ENCODE results near the gene TNIP1.

Gene TNIP1, protein sequence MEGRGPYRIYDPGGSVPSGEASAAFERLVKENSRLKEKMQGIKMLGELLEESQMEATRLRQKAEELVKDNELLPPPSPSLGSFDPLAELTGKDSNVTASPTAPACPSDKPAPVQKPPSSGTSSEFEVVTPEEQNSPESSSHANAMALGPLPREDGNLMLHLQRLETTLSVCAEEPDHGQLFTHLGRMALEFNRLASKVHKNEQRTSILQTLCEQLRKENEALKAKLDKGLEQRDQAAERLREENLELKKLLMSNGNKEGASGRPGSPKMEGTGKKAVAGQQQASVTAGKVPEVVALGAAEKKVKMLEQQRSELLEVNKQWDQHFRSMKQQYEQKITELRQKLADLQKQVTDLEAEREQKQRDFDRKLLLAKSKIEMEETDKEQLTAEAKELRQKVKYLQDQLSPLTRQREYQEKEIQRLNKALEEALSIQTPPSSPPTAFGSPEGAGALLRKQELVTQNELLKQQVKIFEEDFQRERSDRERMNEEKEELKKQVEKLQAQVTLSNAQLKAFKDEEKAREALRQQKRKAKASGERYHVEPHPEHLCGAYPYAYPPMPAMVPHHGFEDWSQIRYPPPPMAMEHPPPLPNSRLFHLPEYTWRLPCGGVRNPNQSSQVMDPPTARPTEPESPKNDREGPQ

DNA sequence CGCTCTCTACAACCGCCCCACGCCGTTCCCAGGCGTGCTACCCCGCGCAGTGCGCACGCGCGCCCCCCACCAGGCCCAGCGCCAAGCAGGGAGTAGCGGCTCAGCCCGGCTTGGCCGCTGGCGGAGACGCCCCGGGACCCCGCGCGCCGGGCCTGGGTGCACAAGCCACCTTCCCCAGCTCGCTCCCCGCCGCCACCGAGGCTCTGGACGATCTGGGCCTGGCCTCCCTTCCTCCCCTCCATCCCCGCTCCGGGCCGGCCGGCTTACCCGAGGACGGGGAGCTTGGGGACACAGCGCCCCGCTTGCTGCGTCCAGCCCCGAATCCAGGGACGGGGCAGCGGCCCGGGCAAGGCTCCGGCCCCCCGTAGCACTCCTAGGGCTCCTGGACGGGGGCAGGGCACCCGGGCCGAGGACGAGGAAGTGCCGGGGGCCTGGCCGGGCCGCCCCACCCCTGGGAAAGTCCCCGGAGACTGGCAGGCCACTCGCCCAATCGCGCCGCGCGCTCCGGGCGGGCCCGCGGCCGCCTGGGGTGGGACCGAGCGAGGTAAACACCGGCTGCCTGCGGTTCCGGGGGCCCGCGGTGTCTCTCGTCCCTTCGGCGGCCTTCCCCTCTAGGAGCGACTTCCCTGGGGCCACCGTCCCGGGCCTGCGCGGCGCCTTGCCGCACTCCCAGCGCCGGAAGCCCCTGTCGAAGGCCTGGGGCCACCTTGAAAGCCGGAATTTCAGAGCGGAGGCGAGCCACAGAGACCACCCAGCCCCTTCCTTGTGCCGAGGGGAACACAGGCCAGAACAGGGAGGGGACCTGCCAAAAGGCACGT is at the start of gene TNIP1:
Gene TNIP1, minus strand, starts transcription at position 422 of the 818 bp plus-strand sequence. CDS start 15,939 bp downstream, outside the sequence.
- peak; percentile 74 for DNase-seq (ENCODE audit: low read depth)

DNA sequence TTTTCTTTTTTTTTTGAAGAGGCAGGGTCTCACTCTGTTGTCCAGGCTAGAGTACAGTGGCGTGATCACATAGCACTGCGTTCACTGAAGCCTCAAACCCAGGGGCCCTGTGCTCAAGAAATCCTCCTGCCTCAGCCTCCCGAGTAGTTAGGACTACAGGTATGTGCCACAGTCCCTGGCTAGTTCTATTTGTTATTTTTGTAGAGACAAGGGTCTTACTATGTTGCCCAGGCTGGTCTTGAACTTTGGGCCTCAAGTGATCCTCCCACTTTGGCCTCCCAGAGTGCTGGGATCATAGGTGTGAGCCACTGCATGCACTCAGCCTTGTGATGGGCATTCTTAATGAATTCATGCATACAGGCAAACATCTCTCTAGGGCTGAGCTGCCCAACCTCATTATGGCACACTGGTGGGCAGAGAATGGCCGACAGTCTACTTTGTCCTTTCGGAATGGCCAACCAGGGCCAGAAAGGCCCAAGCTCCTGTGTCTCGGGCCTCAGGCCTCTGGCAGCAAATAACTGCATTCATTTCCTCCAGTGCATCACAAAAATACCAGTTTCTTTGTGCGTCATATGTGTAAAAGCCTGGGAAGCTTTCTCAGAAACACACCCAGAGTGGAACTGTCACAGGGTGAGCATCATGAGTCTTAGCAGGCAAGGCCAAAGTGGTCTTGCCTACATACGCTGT is 49.5 kb upstream of the TNIP1 start:
- DNase-seq (ENCODE audit: low read depth), result no peak

DNA sequence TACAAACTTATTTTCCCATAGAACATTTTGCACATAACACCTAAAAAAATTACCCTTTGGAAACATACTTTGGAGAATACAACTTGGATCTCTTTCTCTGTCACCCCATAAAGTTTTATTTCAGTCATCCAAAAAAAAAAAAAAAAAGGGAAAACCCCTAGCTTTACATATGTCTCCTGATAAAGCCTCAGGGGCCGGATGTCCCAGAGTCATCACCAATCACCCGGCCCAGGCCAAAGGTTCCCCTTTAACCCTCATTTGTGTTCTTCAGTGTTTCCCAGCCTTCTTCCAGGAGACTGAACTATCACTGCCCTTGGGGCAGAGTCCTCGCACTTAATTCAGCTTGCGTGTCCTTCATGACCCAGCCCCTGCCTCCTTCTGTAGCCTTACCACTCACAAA is 48.0 kb upstream of the TNIP1 start:
- DNase-seq (ENCODE audit: low read depth), result no peak

DNA sequence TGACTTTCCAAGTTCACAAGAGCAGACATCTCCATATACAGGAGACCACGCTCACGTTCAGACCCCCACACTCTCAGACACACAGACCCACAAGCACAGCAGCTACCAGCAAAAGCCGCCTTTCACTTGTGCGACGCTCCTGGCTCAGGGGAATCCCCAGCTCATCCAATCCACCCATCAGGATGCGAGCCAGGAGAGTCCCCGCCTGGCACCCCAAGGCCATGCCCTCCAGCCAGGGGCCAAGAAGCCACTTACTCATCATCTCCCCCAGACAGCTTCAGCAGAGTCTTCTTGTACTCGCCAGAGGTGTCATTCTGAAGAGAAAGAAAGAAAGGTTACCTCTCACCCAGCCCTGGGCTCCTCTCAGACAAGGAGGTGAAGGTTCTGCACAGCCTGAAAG is 47.1 kb upstream of the TNIP1 start:
- DNase-seq (ENCODE audit: low read depth), result no peak

DNA sequence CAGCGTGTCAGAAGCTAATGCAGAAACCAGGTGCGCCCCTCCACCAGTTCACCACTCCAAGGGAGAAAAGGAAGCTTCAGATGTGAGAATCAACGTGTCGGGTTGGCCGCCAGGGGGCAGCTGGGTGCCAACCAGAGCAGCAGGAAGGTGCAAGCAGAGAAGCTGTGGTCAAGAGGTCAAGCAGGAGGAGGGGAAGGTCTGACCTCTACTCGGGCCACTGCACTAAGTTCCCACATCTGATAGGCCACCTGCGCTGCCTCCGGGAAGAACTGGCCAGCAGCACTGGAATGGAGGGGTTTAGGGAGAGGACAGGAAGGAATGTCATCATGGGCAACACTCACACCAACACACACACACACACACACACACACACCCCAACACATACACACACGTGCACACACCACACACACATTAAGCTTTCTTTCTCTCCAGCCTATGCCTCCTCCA is 45.4 kb upstream of the TNIP1 start:
- peak; percentile 78 for DNase-seq (ENCODE audit: low read depth)

DNA sequence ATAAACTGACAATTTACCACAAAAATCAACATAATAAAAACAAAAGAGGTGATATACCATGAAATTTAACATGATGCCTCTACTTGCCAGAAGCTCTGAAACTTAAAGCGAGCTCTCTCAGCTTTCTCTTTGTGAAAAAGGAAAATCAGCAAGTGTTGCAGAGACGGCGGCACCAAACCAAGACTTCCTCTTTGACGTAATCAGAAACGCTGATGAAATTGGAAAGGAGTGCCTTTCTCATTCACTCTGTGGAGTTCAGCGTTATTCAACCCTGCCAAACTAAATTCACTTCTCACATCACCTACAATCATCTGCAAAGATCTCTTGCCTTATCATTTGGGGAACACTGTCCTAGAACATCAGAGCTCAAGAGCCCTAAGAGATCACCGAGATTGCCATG is 44.6 kb upstream of the TNIP1 start:
- DNase-seq (ENCODE audit: low read depth), result no peak

DNA sequence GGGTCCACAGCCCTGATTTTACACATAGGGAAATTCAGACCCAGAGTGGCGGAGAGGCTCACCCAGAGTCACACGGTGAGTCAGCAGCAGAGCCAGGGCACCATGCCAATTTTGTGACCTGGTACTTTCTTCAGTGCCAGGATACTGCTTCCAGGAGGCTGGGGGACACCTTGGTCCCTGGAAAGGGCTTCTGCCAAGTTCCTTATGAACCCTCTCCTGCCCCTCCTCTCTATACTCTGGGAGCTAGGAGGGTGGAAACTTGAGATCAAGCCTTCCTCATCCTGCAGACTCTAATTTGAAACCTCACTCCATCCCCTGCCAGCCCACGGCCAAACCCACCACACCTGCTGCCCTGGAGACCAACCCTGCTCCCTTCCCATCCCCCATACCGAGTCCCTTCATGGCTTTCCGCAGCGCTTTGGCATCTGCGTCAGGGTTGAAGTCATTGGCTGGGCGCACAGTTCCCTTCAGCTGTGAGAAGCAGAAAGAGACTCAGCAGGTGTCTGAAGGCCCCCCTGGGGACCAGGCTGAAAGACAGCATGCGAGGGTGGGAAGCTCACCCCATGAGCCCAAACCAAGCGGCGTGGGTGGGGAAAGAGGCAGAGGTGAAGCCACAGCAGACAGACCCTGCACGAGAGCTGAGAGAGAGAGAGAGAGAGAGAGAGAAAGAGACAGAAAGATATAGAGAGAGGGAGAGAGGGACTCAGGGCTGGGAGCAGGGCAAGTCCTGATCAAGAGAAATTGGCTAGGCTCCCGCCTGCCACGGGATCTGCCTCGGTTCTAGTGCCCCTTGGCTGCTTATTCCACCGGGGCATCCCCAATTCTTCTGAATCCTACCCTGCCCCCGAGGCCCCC is 43.3 kb upstream of the TNIP1 start:
- DNase-seq (ENCODE audit: low read depth), result no peak

DNA sequence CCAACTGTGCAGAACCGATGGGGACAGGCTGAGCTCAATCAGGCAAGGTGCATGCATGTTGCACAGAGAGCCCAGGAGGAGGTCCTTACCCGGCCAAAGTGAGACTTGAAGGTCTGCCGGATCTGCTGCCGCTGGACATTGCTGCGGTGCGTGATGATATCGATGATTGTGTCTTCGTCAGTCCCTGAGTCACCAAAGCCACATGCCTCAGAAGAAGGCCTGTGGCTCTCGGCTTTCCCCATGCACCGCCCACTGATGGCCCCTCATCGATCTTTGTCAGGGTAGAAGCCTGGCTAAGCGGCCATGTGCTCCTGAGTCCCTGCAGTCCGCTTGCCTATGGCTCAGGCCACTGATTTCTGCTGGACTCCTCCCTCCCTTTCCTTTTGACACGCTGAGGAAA is 42.0 kb upstream of the TNIP1 start:
- DNase-seq (ENCODE audit: low read depth), result no peak

DNA sequence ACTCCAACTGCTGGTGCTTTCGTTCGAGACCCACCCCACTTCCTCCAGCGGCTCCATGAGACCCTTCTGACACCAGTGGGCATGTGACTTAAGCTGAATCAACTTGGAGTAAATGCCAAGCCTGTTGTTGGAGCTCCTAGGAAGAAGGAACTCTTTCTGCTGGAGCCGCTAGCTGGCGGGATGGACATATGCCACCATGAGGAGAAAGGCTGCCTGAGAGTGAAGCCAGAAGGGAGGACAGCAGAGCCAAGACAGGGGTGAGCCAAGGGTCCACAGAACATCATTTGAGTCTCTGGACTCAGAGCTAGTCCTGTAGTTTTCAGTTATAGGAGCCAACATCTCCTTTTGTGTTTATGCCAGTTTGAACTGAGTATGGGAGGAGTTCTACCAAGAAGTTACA is 40.8 kb upstream of the TNIP1 start:
- no peak for DNase-seq (ENCODE audit: low read depth)

DNA sequence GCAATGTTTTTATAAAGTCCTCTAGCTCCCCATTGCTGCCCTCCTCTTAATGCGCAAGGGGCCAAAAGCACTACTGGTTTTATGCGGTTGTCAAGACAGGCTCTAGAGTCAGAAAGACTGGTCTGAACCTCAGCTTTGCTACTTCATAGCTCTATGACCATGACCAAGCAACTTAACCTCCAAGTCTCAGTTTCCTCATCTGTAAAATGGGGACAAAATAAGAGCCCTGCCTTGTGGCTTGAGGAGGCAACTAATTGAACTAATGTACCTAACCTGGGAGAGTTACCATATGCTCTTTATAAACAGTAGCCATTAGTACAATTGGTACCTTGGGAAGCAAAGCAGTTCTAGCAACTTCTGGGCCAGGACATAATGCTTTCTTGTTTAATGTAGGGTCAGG is 40.3 kb upstream of the TNIP1 start:
- no peak for DNase-seq (ENCODE audit: low read depth)

DNA sequence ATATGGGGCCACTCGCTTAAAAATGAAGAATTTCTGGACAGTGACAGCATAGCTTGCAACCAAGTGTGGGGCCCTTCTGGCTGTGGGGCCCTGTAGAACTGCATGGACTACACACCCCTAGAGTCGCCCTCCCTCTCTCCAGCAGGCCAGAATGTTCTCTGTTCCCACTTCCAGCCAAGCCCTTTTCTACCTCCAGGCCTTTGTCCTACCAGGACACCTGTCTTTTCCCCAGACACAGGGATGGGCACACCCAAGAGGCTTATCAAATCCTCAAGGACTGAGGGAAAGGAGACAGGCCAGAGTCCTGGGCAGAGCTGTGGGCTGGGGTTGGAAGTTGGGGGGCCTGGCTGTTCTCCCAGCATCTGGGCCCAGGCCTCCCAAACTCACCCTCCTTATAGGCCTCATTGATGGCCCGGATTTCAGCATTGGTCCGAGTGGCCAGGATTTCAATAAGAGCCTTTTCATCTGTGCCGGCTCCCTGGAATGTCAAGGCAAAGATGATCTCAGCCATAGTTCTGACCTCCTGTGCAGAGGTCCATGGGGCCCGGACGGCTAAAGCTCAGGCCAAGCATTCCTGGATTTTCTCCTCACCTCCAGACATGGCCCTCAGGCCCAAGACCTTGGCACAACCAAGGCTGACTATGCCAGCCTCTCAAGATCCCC is 38.2 kb upstream of the TNIP1 start:
- DNase-seq (ENCODE audit: low read depth), result no peak

DNA sequence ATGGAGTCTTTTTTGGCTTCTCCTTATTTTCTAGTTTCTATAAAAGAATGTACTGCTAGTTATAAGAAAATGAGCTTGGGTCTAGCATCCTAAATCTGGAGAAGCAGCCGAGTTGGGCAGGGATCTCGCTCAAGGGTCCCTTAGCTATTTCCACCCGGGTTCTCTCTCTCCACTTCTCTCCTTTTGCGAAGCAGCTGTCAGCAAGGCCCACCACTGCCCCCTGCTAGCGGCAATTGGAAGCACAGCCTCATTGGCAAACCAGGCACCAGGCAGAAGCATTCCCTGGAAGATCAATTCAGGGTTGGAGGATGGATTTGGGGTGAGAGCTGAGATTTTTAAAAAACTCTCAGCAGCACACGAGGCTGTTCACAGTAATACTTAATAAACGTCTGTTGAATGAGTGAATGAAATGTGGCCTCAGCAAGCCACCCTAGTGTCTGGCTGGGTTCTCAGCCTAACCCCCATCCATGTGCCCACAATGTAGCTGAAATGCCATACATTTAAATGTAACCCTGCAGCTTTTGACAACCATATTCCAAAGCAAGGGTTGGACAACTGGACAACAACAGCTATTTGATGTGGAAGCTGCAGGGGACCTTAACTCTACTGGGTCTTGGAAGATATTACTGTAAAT is 34.6 kb upstream of the TNIP1 start:
- DNase-seq (ENCODE audit: low read depth), result no peak

DNA sequence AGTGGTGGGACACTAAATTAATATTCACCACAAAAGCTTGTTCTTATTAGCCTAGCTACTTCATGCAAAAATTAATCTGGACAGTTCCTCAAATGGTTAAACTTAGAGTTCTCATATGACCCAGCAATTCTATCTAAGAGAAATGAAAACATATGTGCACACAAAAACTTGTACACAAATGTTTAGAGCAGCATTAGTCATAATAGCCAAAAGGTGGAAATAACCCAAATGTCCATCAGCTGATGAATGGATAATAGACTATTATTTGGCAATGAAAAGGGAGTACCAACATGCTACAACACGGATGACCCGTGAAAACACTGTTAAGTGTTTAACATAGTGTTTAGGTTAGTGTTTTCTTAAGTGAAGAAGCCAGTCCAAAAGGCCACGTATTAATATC is 32.8 kb upstream of the TNIP1 start:
- DNase-seq (ENCODE audit: low read depth), result no peak

DNA sequence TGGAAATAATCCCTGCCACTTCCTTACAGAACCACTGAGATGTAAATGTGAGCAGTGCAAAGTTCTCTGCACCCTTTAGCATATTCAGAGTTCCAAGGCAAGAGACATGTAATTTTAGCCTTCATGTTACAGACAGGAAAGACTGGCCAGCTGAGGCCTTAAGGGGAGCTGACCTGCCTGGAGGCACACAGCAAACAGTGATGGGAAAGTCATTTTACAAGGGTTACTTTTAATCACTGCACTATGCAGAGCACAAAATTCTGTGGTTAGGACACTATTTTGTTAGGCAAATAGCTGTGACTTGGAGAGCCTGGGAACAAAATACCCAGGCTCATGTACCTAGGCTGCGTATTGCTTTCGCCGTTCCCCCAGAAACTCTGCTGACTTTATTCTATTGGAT is 30.2 kb upstream of the TNIP1 start:
- no peak for DNase-seq (ENCODE audit: low read depth)

DNA sequence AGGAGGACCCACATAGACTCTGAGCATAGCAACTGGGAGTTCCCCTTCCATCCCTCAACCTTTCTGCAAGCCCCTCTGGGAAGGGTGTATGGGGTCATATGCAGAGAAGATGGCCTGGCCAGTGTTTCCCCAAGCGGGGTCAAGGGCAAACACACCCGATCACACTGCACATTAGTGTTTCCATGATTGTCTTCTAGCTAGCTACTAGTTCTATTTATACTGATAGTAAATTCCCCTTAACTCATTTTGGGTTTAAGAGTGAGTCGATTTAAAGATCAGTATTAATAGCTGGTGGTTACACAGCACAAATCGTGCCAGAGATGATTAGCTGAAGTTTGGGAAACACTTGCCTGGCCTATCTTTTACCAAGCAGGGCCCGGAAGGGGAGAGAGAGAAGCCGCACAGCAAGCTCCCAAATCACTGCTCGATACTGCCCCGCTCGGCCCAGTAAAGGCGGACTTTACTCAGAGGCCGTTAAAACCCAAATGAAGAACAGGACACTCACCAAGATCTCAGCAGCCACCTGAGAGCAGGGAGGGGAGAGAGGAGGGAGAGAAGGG is 29.4 kb upstream of the TNIP1 start:
- no peak for DNase-seq (ENCODE audit: low read depth)

DNA sequence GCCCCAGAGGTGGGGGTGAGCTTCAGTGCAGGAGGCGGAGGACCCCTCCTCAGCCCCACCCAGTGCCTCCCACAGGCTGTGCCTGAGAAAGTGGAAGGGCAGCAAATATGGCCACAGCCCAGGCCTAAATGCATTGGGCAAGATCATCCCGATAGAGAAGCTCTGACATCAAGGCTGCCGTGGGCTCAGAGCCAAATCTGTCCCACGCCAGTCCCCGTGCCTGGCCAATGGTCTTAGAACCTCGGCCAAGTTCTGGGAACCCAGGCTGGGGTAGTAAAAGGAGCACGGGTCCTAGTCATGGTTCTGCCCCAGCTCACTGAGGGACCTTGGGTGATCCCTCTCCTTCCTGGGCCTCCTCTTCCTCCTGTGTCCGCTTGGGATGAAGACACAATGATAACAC is 27.7 kb upstream of the TNIP1 start:
- no peak for DNase-seq (ENCODE audit: low read depth)

DNA sequence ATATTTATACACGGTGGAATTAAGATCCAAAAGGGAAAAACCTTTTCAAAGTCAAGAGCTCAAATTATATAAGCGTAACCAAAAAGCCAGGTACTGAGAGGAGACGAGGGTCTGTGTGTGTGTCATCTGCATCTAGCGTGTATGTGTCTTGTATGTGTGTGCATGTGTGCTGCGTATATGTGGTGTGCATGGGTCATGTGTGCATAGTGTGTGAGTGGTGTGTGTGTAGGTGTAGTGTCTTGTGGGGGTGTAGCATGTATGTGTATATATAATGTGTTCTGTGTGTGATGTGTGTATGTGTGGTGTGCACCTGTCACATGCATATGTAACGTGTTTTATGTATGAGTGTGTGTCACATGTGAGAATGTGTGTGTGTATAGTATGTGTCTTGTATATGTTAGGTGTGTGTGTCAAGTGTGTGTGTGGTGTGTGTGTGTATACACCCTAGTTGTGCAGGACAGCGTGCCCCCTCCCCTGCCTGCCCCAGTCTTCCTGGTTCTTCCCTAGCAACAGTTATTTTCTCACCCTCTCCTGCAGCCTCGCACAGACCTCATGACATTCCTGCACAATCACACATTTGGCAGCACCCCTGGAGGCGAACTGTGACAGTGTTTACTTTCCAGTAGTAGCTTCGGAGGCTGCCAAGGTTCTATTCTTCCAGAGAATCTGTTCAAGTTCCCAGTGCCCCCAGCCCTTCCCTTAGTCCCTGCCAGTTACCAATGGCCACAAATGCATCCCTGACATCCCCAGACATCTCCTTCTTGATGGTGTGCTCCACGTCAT is 27.1 kb upstream of the TNIP1 start:
- no peak for DNase-seq (ENCODE audit: low read depth)

DNA sequence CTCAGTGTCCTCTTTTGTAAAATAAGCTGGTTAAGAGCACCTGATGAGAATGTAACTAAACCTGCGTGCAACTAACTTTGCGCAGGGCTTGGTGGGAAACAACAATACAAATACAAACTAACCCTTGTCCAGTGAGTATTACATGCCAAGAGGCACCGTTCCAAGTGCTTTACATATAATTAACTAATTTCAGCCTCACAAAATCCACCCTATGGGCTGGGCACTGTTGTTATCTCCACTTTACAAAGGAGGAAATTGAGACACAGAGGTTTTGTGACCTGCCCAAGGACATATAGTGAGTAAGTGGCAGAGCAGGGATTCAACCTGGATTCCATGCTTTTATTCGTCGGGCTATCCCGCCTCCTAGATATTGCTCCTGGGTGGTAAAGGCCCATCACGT is 26.2 kb upstream of the TNIP1 start:
- no peak for DNase-seq (ENCODE audit: low read depth)

DNA sequence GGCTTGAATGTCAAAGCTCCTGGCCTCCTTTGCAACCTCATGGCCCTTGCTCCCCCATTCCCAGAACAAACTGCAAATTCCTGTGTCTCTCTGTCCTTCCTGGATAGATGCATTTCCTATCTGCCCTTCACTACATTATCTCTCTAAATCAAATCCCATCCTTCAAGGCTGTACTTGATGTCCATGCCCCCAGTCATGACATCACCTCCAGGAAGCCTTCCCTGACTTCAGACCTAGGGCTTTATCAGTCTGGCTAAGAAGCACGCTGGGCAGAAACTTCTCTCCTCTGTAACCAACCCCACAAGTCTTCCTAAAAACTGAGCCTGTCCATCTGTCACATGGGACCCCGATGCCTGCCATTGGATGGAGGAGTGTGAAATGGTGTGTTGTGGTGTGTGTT is 25.7 kb upstream of the TNIP1 start:
- DNase-seq (ENCODE audit: low read depth), result no peak
